Measurements from ENCODE around the gene SCYGR4.

GRCh38 chr2:227582369-227582768, 34.9 kb upstream of the SCYGR4 start:
- no peak for TF ChIP-seq CTCF (IDR thresholded peaks at IDR 0.05)
- TF ChIP-seq POLR2A (IDR thresholded peaks at IDR 0.05; ENCODE audit: low read length): no peak
- TF ChIP-seq JUN (IDR thresholded peaks at IDR 0.05): no peak
- no peak for TF ChIP-seq CHD2 (IDR thresholded peaks at IDR 0.05; ENCODE audit: low read length, partially characterized antibody)
- TF ChIP-seq ESRRA (IDR thresholded peaks at IDR 0.05; ENCODE audit: borderline replicate concordance, low read length): no peak
- TF ChIP-seq FOSL2 (IDR thresholded peaks at IDR 0.05): no peak
- TF ChIP-seq FOSL2 (CRISPR knock-in tag; IDR thresholded peaks at IDR 0.05): no peak
- TF ChIP-seq MAFK (IDR thresholded peaks at IDR 0.05; ENCODE audit: partially characterized antibody): no peak
- TF ChIP-seq USF2 (IDR thresholded peaks at IDR 0.05): no peak
- TF ChIP-seq RAD21 (conservative IDR thresholded peaks at IDR 0.05 in 1 of 2, IDR thresholded peaks at IDR 0.05 in 1 of 2): no peak
- TF ChIP-seq HOXA7 (CRISPR knock-in tag; IDR thresholded peaks at IDR 0.05): no peak
